AG04450 (cell line): ENCODE data around the gene TTBK1. TPM values are rescaled to one million over a fixed set of nuclear protein-coding genes. Genes with fewer than 3 reads are reported as not detected.

ENCODE experiments used
- CTCF ChIA-PET: fragments of 300-600, 350-600 bp; formaldehyde crosslinking; extraction: SDS; loops from one replicate; lab custom pipeline; 2022; ENCODE audit warnings: antibody characterized with exemption, inconsistent platforms; lab: Charles Lee
- POLR2A ChIA-PET: fragments of 350-600 bp; formaldehyde crosslinking; extraction: SDS; loops from one replicate; lab custom pipeline; 2021; ENCODE audit warnings: antibody characterized with exemption, inconsistent platforms; lab: Yijun Ruan, JAX
- DNase-seq: peaks from one replicate; pipeline ENCODE4 v3.0.0-alpha.2; 2011; ENCODE audit warnings: low read depth, low spot score
- H3K27ac ChIP-seq: one replicate; pipeline ENCODE4 v1.5.1; 2012; ENCODE audit warnings: low read depth, low read length, control low read depth
- H3K27me3 ChIP-seq: one replicate; pipeline ENCODE4 v1.6.0; 2012; ENCODE audit warnings: low read length; ENCODE audit not compliant: control insufficient read depth, insufficient read depth
- H3K4me3 ChIP-seq: 2 replicates; pipeline ENCODE4 v1.5.1; 2011; ENCODE audit warnings: mild to moderate bottlenecking, low read depth, low read length, control low read depth
- H3K9me3 ChIP-seq: 2 replicates; pipeline ENCODE4 v1.5.1; 2012; ENCODE audit warnings: low read length; ENCODE audit not compliant: control insufficient read depth, insufficient read depth
- CTCF ChIP-seq: IDR thresholded peaks from 2 replicates; pipeline ENCODE4 v1.5.1; 2011; ENCODE audit warnings: low read depth, low read length, control low read depth, inconsistent platforms
- polyA minus RNA-seq: library from RNA; depleted of rRNA, polyadenylated mRNA; stranded (reverse); fragments of >200 nt; gene quantifications from 2 replicates; pipeline ENCODE4 v1.2.3, GENCODE V29; 2011; rRNA and poly(A)+ RNA removed
- polyA plus RNA-seq: library from polyadenylated mRNA; depleted of rRNA; stranded (reverse); fragments of >200 nt; gene quantifications from 2 replicates; pipeline ENCODE4 v1.2.3, GENCODE V29; 2011; rRNA removed

Gene TTBK1
- polyA plus RNA-seq (not detected in 2 replicates), polyA minus RNA-seq (not detected in 2 replicates)

GRCh38 chr6:43242908-43243663 is at the start of gene TTBK1:
Gene TTBK1, plus strand, starts transcription at chr6:43243481. Its CDS starts 3,180 bp downstream, at chr6:43246661.
- CTCF ChIA-PET: no interaction called here
- no peak for TF ChIP-seq CTCF
- no peaks in the 10 kb centered on the region; the same call in 1 of the 2 replicates for H3K9me3 ChIP-seq
- H3K4me3 ChIP-seq: no peak within 1 kb of the TSS
- POLR2A ChIA-PET: no interaction called here
- DNase-seq: no peak
- peaks cover 78% of the 10 kb centered on the region for H3K27me3 ChIP-seq
- H3K27ac ChIP-seq: no peak within 1 kb of the TSS

DNA sequence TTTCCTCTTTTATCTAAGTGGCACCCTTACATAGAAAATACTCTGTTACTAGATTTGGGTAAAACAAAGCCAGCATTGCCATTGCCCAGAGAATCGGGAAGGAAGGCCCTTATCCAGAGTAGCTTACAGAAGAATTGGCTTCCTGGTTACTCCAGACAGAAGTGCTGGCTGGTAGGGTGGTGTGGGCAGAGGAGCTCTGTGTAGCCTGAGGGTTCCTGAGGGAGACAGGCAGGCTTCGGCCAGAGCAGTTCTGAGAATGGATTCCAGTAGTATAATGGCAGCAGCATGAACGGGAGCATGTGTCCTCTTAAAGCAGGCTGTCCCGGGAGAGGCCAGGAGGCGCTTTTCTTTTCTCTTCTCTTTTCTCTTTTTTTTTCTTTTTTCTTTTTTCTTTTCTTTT is 49.4 kb upstream of the TTBK1 start:
- no peak for TF ChIP-seq CTCF
- ChIA-PET CTCF (interaction anchor here (1.2 kb wide), 1 partner anchor 140 kb away, joined by 3 read pairs; no protein-coding TSS in a partner anchor), POLR2A (interaction anchor here (0.7 kb wide), 1 partner anchor 189 kb away, joined by 3 read pairs; no protein-coding TSS in a partner anchor)
- H3K27ac ChIP-seq: no peak overlapping the region
- no peak for DNase-seq
- H3K4me3 ChIP-seq: no peak overlapping the region
- H3K27me3 ChIP-seq: no peaks in the 10 kb centered on the region
- H3K9me3 ChIP-seq: no peaks in the 10 kb centered on the region

GRCh38 chr6:43196337-43196736 is 46.9 kb upstream of the TTBK1 start:
- H3K27ac ChIP-seq: no peak overlapping the region
- H3K27me3 ChIP-seq: no peaks in the 10 kb centered on the region
- DNase-seq: no peak
- POLR2A ChIA-PET: no interaction called here
- H3K4me3 ChIP-seq: no peak overlapping the region
- CTCF ChIA-PET: no interaction called here
- TF ChIP-seq CTCF: no peak
- no peaks in the 10 kb centered on the region for H3K9me3 ChIP-seq

DNA sequence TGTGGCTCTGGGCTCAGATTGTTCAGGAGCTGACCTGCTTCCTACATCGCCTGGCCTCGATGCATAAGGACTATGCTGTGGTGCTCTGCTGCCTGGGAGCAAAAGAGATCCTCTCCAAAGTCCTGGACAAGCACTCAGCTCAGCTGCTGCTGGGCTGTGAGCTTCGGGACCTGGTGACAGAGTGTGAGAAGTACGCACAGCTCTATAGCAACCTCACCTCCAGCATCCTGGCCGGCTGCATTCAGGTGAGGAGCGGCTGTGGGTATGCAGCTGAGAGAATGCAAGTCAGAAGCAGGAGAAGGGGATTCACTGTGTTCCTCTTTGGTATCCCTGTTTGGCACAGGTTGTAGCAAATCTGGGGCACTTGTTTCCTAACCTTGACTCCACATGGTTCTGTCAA is 43.4 kb upstream of the TTBK1 start:
- POLR2A ChIA-PET: no interaction called here
- H3K9me3 ChIP-seq: no peaks in the 10 kb centered on the region
- H3K27ac ChIP-seq: no peak overlapping the region
- H3K4me3 ChIP-seq: no peak overlapping the region
- no peak for DNase-seq
- no peak for TF ChIP-seq CTCF
- H3K27me3 ChIP-seq: no peaks in the 10 kb centered on the region
- CTCF ChIA-PET: no interaction called here

DNA sequence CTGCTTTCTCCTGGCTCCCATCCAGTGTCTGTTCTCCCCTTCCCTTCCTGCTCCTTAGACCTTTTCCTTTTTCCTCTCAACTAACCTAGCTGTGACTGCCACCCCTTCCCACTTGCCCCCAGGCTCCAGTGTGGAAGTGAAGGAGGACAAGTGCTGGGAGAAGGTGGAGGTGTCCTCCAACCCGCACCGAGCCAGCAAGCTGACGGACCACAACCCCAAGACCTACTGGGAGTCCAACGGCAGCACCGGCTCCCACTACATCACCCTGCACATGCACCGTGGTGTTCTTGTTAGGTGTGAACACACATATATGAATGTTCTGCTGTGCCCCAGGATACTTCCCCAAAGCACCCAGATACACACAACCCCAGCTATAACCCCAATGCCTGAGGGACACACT is 42.7 kb upstream of the TTBK1 start:
- Histone ChIP-seq H3K27ac (no peak overlapping the region), H3K4me3 (no peak overlapping the region), H3K9me3 (no peaks in the 10 kb centered on the region; the same call in 1 of the 2 replicates), H3K27me3 (no peaks in the 10 kb centered on the region)
- TF ChIP-seq CTCF: no peak
- no peak for DNase-seq
- POLR2A ChIA-PET: no interaction called here
- CTCF ChIA-PET: no interaction called here
